SKM-1 treated with dmso at 0.1 percent for 144 hours (cell line): ENCODE data around the gene FLRT1.
"Not testable (repeated sequence)": the region's sequence is repeated elsewhere in the genome, so short reads cannot be mapped to it uniquely, and the experiment has no call there.

Source experiments
- DNase-seq: peaks from one replicate; lab custom pipeline; 2025; ENCODE audit not compliant: unreplicated experiment; lab: John Stamatoyannopoulos, UW

Gene FLRT1

DNA sequence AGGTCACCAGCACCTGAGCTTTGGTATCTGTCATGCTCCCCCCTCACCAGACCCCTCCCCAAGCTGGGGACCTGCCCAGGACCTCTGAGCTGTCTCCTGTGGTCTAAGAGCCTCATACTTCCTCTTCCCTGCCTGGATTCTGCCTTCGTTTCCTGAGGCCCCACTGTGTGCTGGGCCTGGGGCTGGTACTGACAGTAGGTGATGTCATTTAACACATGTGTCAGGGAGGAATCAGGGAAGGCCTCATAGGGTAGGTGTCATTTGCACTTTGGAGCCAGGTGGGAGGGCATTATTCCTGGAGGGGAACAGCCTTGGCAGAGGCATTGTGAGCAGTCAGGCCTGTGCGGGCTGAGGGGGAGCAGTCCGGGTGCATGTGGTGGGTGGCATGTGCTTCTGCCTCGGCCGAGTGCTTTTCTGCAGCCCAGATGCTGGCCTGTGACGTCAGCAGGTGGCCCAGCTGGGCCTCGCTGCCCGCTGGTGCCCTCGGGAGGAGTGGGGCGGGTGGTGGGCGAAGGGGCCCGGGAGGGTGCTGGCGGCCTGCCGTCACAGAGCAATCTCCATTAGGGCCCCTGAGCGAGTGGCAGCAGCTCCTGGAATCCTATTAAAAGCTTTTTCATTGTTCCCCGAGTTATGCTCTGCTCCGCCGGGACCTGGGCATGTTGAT, 9.1 kb downstream of the FLRT1 start:
- DNase-seq = peak; percentile 13

DNA sequence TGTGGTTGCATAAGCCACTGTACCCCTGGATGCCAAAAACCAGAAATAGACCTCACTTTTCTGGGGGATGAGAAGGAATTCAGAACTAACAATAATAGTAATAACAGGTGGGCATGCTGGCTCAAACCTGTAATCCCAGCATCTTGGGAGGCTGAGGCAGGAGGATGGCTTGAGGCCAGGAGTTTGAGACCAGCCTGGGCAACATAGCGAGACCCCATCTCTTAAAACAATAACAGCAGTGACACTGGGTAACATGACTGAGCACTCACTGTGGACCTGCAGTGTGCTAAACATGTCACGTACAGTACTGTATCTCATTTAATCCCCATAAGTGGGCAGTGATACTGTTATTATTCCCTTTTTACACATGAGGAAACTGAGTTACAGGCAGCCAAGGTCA, 10.0 kb downstream of the FLRT1 start:
- DNase-seq = no peak

DNA sequence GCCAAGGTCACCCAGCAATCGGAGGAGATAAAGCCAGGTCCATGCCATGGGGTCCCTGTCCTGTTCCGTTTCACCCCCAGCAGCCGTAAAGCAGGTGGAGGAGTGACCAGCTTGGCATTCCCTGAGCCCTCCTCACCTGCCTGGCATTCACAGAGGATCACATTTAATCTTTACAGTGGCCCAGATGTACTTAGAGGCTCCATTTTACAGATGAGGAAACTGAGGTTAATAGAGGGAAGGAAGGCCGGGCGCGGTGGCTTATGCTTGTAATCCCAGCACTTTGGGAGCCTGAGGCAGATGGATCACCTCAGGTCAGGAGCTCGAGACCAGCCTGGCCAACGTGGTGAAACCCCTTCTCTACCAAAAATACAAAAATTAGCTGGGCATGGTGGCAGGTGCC, 11.6 kb downstream of the FLRT1 start:
- not testable (repeated sequence) for DNase-seq

- no peak for DNase-seq
Observed at GRCh38 chr11:64048042-64048854, 12.5 kb downstream of the FLRT1 start.

DNA sequence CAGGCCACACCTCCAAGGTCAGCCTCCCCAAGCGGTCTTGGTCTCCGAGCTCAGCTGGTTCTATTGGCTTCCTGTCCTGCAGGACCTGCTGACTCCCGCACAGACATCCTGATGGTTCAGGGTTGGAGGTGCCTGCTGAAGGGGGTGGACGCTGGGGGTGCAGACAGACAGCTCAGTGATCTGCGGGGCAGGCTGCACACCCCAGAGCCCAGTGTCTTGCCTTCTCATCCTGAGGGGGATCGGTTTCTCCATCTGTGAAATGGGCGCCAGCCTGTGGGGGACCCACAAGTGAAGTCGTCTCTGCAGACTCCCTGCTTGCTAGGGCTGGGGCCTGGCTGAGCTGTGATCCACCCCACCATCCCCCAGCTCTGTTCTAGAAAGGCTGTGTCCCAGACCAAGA, 13.8 kb downstream of the FLRT1 start:
- DNase-seq = no peak

DNA sequence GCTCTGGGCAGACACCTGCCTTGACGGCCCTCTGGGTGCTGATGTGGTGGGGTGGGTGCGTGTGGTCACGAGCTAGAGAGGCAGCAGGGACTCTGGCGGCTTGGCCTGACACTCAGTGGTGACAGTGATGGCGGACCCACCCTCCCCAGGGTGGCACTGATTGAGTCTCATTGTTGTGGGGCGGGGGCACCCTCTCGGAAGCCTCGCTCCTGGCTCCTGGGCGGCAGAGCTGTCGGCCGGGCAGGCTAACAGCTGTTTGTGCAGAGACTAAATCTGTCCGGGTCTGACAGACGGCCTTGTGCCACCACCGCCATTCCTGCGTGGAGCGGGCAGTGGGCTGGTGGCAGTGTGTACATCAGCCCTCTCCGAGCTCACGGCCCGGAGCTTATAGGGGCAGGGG, 15.6 kb downstream of the FLRT1 start:
- no peak for DNase-seq

GRCh38 chr11:64052436-64052835, 16.7 kb downstream of the FLRT1 start:
- DNase-seq = no peak

- DNase-seq = no peak
Observed at GRCh38 chr11:64052938-64053622, 17.3 kb downstream of the FLRT1 start.

- DNase-seq = no peak
Observed at GRCh38 chr11:64053699-64054098, 18.0 kb downstream of the FLRT1 start.

- DNase-seq = no peak
Observed at GRCh38 chr11:64055077-64055476, 19.3 kb downstream of the FLRT1 start.

DNA sequence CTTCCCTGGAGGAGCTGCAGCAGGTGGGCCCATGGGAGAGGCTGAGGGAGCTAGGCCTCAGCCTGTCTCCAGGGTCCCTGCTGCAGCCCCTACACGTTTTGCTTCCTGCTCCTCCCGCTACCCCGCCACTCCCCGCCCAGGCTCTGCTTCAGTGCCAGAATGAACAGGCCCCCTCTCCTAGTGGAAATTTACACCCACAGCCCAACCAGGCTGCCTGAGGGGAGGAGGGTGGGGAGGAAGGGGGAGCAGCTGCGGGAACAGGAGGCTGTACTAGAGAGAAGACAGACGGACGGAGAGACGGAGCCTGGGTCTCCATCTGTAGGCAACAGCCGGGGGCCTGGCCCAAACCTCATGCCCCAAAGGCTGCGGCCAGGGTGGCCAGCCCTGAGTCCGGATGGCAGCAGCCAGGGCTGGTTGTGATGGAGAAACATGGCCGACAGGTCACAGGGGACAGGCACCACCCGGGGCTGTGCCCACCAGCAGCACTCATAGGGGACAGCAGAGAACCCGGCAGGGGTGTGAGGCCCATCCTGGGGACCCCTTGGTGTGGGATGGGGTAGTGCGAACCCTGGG, 20.6 kb downstream of the FLRT1 start:
- no peak for DNase-seq

GRCh38 chr11:64056861-64057260, 21.1 kb downstream of the FLRT1 start:
- no peak for DNase-seq

DNA sequence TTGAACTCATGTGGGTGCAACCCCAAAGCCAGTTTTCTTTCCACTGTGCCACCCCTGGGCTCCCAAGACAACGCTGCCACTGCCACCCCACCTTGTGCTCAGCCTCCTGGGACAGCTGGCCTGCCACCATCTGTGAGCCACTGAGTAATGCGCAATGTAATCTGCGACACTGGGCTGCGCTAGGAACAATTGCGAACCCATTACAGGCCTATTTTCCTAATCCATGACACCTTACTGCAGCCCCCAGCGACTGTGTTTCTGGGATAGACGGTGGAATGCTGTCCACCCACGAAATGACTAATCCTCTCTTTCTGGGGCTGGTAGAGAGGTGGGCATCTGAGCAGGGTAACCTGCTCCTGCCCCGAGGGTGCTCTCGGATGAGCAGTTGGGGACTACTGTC, 22.2 kb downstream of the FLRT1 start:
- no peak for DNase-seq

DNA sequence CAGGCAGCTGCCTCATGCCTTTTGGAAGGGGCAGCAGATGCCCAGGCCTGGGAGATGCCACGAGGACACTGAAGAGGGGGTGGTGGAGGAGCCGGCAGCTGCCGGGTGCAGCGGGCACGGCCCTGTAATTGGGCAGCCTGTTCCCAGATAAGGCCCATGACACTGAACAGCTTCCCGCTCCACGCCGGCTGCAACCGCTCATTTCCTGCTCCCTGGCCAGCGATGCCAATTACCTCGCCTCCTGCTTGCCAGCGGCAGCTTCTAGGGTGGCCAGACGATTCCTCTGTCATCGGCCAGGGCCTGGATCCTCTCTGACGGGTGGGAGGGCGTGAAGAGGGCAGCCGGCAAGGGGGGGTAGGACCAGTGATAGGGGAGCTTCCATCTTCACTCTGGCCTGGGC, 22.8 kb downstream of the FLRT1 start:
- DNase-seq = no peak

- DNase-seq = no peak
Observed at GRCh38 chr11:64059339-64060140, 23.8 kb downstream of the FLRT1 start.

DNA sequence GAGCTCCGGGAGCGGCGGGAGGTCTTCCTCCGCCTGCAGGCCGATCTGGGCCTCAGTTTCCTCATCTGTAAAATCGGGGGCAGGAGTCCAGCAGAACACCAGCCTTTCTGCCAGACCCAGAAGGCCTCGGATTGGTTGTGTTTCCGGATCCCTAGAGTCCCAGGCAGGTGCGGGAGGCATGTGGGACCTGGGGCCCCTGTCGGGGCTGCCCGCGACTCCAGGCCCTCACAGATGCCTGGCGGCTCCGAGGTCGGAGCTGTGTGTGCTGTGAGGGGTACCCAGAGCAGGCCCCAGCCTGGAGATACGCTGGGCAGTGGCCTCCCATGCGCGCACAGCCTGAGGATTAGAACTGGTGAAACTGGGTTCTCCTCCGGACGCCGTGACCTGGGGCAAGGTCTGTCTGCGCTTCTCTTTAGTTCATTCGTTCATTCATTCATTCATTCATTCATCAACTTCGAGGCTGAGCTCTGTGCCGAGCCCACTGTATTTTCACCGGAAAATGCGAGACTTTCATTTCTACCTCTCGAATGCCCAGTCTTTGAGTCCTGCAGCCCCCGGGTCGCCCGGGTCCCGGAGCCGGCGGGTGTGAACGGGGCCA, 24.6 kb downstream of the FLRT1 start:
- DNase-seq = no peak

GRCh38 chr11:64060861-64061444, 25.2 kb downstream of the FLRT1 start:
- no peak for DNase-seq

- no peak for DNase-seq
Observed at GRCh38 chr11:64062185-64063039, 26.7 kb downstream of the FLRT1 start.

DNA sequence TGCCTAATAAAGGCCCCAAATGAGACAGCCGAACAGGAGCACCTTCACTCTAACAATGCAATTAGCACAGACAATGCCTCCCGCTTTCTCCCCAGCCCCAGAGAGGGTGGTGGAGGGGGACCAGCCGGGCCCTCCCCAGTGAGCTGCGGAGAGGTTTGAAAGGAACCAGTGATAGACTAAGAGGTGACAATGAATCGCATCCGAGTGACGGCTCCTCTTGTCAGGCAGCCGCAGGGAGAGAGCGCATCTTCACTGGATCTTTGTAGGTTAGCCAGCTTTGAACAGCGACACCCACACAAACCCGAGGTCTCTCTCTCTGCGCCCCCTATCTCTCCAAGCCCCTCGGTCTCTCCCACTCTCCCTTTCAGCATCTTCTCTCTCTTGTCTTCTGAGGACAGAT, 28.0 kb downstream of the FLRT1 start:
- no peak for DNase-seq
